Cortex of kidney (tissue), 1 donor: ENCODE results near the gene RAB40C.

Experiments
- DNase-seq: peaks from one replicate; lab custom pipeline; 2025; lab: John Stamatoyannopoulos, UW

The RAB40C gene

GRCh38 chr16:648781-649589 is 59.1 kb downstream of the RAB40C start, which contains the start of gene WDR90:
Gene WDR90, plus strand, starts transcription at chr16:649365. Its CDS starts 52 bp downstream, at chr16:649417.
- DNase-seq: no peak

- DNase-seq: no peak
Measured at GRCh38 chr16:649631-650030, 59.8 kb downstream of the RAB40C start.

GRCh38 chr16:651844-652243 is 62.0 kb downstream of the RAB40C start:
- no peak for DNase-seq

GRCh38 chr16:652454-653305 is 62.8 kb downstream of the RAB40C start:
- DNase-seq: no peak

- DNase-seq: no peak
Measured at GRCh38 chr16:654034-654433, 64.2 kb downstream of the RAB40C start.

GRCh38 chr16:657487-657886 is 67.6 kb downstream of the RAB40C start:
- DNase-seq: no peak

GRCh38 chr16:658679-659571 is 69.1 kb downstream of the RAB40C start:
- DNase-seq: no peak

GRCh38 chr16:659618-660017 is 69.8 kb downstream of the RAB40C start:
- no peak for DNase-seq

- no peak for DNase-seq
Measured at GRCh38 chr16:660132-660458, 70.2 kb downstream of the RAB40C start.

- DNase-seq: no peak
Measured at GRCh38 chr16:660459-661183, 70.8 kb downstream of the RAB40C start.

GRCh38 chr16:661184-661821 is 71.4 kb downstream of the RAB40C start:
- no peak for DNase-seq

GRCh38 chr16:662095-662494 is 72.2 kb downstream of the RAB40C start:
- DNase-seq: no peak

GRCh38 chr16:662597-662996 is 72.7 kb downstream of the RAB40C start:
- no peak for DNase-seq

- no peak for DNase-seq
Measured at GRCh38 chr16:666572-666971, 76.7 kb downstream of the RAB40C start.

GRCh38 chr16:667113-667779 is 77.4 kb downstream of the RAB40C start:
- no peak for DNase-seq

GRCh38 chr16:667780-668518 is 78.1 kb downstream of the RAB40C start, which contains the start of gene RHOT2:
Gene RHOT2, plus strand, starts transcription at chr16:668132. Its CDS starts 68 bp downstream, at chr16:668200.
- DNase-seq: no peak

GRCh38 chr16:668519-669171 is 78.8 kb downstream of the RAB40C start:
- no peak for DNase-seq

GRCh38 chr16:669666-670065 is 79.8 kb downstream of the RAB40C start:
- DNase-seq: no peak
